GM21619 (cell line): ENCODE data around the gene MMP20.

Experiments used
- ATAC-seq: cut with Tn5 transposase; IDR thresholded peaks from one replicate; pipeline ENCODE4 v1.9.1; 2021; ENCODE audit not compliant: unreplicated experiment

Gene MMP20

DNA sequence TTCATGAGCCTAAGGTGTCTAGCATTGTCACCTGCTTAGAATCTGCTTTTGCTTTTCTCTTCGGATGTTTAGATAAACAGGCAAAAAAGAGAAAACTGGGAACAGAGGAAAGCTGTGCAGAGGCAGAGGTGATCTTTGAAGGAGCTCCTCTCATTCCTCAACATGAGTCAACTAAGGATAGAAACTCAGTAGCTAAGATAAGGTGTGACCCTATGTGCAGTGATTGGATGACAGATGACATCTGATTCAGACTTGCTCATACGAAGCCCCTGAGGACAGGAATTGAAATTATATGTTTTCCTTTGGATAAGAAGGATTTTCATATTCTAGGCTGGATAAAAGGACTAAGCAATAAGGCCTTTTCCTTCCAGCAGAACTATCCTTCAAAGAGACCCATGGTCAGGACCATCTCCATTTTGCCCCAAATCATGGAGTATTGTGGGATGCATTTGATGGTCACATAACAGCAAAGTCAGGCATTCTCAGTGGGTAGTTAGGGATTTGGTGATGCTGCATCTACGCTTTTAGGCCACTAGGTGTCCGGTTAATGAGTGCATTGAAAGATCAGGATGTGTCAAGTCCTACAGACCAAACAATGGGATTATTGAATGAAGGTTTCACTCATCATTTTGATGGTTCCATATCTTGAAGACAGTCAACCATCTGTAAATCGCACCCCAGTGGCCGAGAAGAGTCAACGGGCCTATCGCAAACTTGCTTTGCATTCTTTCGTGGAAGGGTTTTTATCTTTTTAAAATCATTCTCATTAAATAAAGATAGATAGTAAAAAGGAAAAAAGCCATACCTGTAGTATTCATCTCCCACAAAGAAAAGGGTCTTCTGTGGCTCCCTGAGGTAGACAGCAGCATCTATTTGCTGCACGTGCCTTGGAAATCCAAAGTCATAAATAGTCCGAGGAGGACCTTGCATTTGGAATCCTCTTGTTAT is 32.2 kb downstream of the MMP20 start:
- ATAC-seq, result no peak

DNA sequence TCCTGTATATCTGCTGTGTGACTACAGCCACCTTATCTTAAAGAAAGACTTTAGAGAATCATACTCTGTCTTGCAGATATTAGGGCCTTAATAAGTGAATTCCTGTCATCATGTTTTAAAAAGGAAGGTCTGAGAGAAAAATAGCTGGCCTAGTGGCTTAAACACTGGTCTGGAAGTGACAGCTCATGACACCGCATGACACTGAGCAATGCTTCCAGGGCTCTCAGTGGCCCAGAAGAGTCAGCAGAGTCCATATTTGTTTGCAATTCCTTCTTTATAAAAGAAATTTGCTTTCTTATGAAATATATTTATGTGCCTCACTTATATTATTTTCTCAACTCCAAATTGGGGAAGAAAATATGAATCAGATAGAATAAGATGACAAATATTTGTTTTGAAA is 33.0 kb downstream of the MMP20 start:
- no peak for ATAC-seq

DNA sequence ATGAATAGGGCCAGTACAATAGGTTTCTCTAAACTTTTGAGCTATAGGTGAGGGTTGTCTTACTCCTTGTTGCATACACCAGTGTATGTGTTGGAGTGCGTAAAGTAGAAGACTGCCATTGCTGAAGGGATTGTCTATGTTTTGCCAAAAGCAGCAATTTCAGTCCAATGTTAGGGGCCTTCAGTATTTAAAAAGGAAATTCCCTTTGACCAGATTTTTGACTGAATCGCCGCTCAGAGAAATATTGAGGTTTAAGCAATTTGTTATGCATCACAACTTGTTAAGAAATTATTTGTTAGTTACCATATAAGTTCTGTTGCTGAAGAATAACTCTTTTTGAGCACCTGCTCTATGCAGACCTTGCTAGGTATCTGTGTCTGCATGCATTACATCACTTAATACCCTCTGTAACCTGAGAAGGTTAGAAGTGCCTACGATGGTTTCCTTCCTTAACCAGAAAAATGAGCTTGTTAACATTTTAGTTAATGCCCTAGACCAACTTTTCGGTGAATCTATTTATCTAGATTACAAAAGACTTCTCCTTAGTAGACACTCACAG is 33.9 kb downstream of the MMP20 start:
- ATAC-seq, result peak; percentile 30

DNA sequence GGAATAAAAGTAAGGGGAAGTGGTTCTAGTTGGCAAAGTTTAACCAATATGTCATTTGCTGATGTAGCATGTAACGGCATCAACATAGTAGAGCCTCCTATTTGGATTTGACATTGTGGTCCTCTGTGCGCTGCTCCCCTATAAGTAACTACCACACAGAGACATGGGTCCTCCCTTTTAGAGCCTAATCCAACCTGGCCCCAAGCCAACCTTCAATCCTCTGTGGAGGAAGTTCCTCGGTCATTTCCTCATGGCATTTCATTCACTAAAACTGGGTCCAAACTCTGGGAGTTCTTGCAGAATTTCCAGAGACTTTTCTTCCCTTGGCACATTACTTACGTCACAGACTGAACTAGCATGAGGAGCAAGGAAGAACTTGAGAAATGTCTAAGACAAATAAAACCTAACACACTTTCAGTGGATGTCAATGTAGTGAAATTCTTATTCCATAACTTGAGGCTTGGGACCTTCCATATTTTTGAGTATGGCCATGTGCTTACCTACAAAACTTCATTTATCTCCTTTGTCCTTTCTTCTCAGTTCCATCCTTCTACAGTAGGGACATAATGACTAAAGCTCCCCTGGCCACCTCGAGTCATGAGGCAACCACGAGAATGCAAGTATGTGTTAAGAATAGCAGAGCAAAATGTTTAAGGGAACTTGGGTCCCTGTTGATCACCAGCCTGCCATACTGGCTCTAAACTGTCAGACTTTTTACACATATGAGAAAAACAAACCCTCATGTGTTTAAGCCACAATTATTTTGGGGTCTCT is 34.7 kb downstream of the MMP20 start:
- ATAC-seq, result no peak

DNA sequence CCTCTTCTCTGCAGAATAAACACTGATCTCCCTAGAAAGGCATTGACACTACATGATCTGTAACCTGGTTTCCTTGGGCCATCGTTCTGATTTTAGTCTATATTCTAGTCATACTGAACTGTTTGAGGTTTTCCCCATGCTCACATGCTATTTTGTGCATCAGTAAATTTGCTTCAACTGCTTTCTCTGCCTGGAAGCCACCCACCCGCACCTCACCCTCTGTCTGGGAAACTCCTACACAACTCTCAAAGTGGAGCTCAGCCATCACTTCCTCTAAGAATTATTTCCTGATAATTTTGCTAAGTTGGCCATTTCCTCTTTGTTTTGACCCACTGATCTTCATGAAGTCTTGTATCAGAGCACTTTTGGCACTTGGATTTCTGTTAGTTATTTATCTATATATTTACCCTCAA is 36.1 kb downstream of the MMP20 start:
- peak; percentile 63 for ATAC-seq

DNA sequence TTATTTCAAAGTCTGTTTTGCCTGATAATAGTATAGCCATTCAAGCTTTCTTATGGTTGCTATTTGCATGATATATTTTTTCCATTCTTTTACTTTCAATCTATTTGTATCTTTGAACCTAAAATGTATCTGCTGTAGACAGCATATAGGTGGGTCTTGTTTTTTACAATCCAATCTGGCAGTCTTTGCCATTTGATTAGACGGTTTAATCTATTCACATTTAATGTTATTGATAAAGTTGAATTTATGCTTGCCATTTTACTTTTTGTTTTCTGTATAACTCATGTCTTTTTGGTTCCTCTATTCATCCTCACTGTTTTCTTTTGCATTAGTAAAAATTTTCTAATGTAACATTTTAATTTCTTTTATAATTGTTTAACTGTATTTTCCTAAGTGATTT is 37.4 kb downstream of the MMP20 start:
- ATAC-seq, result no peak

DNA sequence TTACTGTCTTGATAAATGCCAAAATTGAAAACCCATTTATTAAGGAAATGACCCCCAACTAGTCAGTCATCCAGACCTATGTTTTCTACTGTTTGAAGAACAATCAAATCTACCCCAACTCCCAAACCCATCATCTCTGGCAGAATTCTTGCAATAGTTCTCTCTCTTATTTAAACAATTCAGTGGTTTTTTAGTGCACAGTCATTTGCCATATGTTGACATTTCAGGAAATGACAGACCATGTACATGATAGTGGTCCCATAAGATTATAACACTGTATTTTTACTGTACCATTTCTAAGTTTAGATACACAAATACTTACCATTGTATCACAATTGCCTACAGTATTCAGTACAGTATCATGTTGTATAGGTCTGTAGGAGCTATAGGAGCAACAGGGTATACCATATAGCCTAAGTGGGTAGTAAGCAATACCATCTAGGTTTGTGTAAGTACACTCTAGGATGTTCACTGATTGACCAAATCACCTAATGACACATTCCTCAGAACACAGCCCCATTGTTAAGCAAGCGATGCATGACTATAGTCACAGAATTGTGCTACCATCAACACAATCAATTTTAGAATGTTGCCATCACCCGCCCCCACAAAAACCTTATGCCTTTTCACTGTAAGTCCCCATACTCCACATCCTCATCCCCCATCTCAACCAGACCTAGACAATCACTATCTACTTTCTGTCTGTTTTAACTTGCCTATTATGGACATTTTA is 41.8 kb downstream of the MMP20 start:
- no peak for ATAC-seq

DNA sequence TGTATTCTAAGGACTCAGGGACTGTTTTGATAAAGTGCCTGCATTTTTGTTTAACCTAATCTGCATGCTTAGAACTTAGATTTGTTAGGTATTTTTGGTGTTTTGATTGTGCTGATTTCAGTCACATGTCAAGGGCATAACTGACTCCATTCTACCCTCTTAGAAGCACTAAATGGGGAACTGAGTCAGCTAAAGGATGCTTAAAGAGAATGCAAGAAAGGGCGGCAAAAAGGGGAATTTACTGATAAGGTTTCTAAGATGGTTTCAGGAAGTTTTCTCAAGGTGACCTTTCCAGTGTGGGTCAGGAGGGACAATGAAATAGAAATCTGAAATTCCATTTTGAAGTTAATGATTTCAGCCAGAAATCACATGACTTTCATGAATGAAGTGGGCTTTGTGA is 43.0 kb downstream of the MMP20 start:
- no peak for ATAC-seq

DNA sequence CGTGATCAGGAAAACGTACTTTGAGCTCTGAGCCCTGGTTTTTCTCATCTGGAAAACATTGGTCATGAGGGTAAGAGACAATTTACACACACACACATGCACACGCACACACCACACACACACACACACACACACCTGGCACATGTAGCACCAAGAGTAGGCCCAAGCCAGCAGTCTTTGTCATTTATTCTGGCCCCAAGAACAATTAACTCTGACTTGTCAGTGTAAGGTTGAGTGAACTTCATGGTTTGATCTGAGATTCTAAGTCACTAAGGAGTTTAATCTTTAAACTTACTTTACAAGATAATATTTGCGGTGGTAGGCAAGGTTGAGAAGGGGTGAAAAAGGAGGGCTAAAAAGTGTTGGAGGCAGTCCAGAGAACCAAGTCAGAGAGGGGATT is 44.1 kb downstream of the MMP20 start:
- ATAC-seq, result no peak

DNA sequence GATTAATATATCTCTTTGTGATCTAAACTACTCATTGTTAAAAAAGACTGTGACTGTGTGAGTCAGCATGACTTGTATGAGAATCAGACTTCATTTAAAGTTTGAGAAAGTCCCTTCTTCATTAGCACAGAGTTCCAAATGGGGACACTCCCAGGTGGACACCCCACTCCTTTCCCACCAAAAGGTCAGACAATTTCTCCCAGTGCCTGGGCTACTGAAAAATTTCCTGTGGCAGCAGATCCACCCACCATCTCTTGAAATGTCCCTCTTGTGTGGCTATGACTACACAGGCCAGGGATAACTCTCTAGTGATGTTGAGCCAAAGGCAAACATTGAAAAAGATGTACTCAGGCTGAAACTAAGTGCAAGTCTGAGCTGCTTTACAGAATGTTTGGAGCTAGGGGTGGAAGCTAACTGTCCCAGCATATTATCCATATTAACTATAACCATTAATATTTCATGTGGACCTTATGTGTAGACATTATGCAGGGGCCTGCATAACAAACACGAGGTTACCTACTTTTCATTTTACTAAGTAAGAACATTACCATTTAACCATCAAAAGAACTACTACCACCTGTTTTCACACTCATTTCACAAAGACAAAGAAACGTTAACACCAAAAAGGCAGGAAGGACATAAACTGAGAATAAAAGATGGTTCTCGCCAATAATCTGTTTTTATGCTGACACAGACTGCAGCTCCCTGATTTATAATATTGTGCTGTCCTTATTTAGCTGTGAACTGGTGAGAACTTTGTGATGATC is 44.8 kb downstream of the MMP20 start:
- peak; percentile 51 for ATAC-seq

DNA sequence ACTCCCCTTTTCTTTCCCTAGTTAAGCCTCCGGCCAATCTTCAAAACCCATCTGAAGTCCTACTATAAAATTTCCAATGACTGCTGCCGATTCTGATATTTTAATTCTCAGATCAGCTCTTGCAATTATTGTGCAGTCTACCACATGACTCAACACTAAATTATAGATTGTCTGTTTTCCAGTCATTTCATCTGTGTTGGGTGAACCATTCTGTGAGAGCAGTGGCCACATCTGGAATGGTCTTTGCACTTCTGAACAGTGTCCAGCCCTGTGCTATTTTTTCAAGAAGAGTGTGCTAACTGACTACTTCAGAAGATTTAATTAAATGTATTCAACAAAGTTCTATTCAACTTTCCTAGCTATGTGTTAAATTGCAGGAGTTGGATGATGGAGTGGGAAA is 47.4 kb downstream of the MMP20 start:
- no peak for ATAC-seq

DNA sequence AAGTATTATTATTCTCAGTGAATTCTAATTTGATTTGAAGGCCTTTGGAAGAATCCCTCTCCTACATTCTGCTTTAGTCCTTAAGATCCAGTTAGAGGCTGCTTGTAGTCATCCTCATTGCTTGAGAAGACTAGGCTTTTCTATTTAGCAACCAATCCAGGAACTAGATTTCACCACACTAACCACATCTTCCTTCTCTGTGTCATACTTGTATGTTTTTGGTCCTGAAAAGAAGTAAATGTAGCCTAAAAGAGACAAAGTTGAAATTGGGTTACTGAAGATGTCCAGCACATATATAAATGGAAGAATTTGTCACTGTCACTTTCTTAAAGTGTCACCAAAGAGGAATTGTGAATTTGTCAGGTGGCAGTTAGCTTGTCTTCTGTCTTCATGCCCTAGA is 48.0 kb downstream of the MMP20 start:
- peak; percentile 45 for ATAC-seq

DNA sequence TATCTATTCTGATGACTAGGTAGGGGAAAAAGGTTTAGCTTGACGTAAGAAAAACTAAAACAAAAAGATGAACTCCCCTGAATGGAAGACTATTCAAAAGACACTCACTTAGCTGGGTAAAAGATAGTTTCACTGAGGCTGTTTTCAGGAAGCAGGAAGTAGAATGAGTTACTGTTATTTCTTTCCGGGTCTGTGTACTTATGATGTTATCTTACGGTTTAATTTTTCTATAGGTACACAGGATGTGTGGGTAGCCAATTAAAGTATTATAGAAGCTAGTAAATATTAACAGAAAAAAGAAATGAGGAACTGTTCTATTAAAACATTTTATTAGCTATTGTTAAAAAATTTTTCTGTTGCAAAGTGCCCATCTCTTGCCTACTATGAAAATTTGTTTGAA is 48.8 kb downstream of the MMP20 start:
- no peak for ATAC-seq

DNA sequence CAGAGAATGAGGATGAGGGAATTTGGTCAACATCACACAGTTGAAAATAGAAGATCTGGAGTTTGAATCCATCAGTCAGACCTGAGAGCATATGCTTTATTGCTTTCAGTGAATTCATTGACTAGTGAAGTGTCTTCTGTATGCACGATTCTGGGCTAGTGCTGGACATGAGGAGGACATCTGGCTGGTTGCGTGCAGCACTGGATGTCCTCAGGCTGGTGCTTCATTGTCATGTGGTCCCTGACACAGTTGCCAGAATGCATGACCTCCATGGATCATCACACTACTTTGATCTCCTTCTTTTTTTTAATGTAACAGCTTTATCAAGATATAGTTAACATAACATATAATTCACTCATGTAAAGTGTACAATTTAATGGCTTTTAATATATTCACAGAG is 50.1 kb downstream of the MMP20 start:
- no peak for ATAC-seq

DNA sequence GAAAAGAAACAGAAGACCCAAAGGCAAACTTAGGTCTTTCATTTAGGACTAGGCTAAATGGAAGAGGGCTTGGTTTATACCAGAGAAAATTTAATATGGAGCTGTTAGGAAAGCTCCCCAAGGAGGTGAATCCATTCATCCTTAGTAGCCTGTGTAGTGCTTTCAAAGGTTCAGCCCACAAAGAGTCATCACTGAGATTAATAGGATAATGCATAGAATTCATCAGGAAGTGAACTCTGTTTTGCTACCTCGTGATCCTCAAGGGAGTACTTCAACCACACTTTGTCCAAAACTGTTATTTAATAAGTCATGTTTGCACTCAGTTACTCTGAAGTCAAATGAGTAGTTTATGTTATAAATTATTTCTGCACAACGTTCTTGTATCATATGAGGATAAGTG is 51.3 kb downstream of the MMP20 start:
- no peak for ATAC-seq

DNA sequence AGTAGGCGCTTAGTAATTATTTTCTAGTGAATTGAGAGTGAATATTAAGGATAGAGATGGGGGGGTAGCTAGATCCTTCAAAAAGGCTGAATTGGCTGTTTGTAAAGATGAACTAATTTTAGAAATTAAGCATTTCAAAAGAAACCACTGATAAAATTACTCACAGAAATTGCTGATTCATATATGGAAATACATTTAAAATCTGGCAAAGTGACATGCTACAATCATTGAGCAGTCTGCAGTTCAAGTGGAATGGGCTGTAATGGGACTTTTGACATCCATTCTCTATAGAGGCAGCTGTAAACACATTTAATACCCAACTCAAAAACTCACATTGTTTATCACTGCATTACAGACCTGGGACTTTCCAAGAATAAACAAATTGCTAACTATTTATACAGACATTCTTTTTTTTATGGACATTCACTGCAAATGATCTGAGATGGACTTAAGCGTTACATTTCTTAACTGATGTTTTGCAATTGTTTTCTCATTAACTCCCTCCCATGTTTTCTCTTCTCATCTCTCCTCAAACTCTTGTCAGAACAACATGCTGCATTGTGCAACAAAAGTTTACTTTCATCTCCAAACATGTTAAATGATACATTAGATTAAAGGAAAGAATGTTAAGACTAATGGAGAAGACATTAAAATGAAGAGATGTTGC is 52.4 kb downstream of the MMP20 start:
- ATAC-seq, result no peak

DNA sequence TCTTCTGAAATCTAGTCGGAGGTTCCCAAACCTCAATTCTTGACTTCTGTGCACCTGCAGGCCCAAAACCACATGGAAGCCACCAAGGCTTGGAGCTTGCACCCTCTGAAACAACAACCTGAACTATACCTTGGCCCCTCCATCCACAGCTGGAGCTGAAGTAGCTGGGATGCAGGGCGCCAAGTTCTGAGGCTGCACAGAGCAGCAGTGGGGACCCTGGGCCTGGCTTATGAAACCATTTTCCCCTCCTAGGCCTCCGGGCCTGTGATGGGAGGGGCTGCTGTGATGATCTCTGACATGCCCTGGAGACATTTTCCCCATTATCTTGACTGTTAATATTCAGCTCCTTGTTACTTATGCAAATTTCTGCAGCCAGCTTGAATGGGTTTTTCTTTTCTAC is 56.3 kb downstream of the MMP20 start:
- ATAC-seq, result no peak

DNA sequence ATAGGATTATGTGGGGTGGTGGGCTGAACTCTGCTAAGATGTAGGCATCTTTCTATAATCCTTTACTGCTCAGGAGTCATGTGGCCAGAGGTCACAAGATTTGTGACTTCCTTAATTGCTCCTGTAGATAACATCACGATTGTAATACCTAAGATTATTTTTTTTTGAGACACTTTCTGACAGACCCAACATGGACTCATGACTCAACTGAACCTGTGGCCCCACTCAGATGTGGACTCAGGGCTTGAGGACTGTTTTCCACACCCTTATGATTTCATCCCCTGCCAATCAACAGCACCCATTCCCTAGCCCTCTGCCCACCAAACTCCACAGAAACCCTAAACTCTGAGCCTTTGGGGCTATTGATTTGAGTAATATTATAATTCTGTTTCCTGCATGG is 59.0 kb downstream of the MMP20 start:
- no peak for ATAC-seq

DNA sequence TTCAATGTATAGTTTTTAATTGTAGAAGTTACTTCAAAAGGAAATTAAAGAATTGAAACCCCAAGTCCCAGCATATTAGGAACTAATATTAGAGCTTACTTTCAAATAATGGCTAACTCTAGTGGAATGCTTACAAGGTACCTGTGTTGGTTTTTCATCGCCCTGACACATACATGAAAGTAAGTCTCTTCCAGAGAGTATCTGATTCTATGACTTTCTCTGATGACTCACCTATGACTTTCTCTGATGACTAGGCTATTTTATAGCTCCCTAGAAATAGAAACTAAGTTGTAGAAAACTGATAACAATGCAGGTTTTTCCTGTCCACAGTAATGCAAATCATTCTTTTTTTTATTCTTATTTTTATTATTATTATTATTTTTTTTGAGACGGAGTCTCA is 61.0 kb downstream of the MMP20 start:
- ATAC-seq, result peak; percentile 64

DNA sequence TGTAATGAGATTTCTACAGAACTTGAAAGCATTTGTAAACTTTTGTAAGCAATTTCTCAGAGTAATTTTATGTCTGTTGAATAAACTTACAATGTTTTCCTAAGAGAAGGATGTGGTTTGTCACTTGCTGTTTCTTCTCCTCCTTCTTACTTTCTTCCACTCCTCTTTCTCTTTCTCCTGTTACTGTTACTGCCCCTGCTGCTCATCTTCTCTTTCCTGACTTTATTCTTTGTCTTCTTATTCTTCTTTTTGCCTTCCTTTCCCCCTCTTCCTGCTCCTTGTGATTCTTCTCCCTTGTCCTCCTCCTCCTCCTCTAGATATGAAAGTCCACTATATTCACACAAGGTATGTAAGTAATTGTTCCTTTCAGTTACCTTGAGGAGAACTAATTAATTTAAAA is 63.5 kb downstream of the MMP20 start:
- no peak for ATAC-seq
